HG03457 (cell line): Measurements from ENCODE around the gene LYSMD4.

Experiments used
- ATAC-seq: cut with Tn5 transposase; IDR thresholded peaks from one replicate; pipeline ENCODE4 v1.9.1; 2021; ENCODE audit warnings: moderate number of reproducible peaks; ENCODE audit not compliant: unreplicated experiment

The LYSMD4 gene

DNA sequence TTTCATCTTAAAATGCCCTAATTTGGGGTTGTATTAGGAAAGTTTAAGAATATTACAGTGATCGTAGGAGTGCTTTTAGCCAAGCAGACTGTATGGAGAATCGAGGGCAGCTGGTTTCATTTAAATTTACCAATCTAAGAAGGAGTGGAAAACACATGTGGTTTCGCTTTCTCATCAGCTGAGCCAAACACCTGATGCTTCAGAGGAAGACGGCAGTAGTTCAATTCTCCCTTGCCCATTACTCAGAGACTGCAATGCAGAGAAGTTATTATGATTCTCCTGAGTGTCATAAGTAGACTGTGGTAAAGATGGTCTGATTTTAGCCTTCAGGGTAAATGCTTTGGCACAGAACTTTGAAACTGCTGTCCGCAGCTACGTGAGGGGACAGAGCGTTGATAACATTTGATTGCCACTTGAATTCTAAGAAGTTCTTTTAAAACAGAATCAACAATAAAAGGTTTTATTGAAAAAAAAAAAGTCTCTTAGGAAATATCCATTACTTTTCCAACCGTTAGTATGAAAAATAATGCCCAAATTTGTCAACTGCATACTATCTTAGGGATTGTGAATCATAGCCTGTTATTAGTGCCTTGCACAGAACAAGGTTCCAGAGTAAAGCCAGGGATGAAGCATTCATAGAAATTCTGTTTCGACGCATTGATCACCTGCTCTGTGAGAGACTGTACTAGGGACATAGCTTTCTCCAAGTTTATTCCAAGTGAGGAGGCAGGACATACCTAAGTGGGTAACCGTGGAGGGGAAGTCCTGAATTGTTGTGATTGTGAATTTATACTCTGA lies 25.6 kb downstream of the LYSMD4 start:
- no peak for ATAC-seq

- ATAC-seq: no peak
Observed at GRCh38 chr15:99706557-99707303, 26.5 kb downstream of the LYSMD4 start.

GRCh38 chr15:99704444-99704838 lies 28.8 kb downstream of the LYSMD4 start:
- ATAC-seq: no peak

DNA sequence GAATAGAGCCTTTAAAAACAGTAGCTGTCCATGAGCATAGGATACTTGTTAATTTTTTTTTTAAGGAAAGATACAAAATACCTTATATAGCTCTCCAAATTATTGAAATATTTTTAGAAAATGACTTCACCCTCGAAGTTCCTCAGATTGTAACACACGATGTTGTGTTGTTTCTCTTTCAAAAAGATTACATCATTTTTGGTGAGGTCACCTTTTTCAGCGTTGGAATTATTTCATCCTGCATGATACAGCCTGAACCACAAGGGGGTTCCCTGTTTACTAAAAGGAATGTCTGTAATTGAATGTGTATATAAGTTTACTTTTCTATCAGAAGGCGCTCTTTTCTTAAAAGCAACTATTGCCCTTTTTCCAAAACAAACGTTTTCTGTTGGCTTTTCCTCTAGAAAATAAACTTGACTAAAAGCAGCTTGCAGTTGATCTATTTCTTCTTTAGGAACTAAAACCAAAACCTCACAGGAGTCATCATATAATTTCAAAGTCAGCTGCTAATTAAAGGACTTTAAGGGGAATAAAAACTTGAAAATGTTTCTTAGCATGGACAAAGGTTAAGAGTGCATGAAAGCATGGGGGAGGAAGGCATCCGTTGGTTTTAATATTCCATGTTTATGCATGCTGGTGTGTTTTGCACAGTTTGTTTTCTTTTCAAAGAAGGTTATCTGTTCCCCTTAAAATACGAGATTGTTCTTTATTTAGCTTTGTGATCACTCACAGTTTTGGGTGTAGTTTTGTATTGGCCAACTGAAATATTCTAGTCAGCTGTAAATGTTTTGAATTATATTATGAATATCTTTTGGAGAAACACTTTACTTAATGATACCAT lies 29.4 kb downstream of the LYSMD4 start:
- peak; percentile 53 for ATAC-seq

DNA sequence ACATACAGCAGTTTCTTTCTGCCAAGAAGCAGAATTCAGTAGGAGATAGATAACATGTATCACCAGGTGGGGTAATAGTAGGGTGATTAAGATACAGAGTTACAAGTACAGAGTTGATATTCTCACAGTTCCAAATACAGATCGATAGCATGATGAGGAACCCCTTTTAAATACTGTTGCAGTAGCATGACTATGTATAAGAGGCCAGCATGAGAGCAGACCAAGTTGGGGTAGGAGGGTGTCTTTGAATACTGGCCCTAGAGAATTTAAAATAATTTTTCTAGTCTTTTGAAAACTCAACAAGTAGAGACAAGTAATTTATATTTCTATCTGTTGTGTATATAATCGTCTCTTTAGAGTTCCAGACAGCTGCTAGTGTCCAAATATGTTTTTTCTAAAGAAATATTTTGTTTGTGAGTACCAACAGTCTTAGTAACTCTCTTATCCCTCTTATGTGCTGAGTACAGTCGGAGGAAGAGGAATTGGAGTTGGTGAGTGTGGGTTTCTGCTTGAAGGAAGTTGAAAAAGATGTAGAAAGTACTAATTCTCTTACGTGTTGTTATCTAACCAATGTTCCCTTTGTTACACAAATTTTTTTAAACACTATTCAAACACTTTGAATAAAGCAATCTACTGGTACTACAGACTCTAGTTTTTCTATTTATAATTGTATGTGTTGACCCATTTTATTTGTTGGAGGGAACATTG lies 30.2 kb downstream of the LYSMD4 start:
- no peak for ATAC-seq

- ATAC-seq: no peak
Observed at GRCh38 chr15:99696096-99696495, 37.1 kb downstream of the LYSMD4 start.

- no peak for ATAC-seq
Observed at GRCh38 chr15:99692825-99693224, 40.4 kb downstream of the LYSMD4 start.

- no peak for ATAC-seq
Observed at GRCh38 chr15:99686290-99686689, 46.9 kb downstream of the LYSMD4 start.

DNA sequence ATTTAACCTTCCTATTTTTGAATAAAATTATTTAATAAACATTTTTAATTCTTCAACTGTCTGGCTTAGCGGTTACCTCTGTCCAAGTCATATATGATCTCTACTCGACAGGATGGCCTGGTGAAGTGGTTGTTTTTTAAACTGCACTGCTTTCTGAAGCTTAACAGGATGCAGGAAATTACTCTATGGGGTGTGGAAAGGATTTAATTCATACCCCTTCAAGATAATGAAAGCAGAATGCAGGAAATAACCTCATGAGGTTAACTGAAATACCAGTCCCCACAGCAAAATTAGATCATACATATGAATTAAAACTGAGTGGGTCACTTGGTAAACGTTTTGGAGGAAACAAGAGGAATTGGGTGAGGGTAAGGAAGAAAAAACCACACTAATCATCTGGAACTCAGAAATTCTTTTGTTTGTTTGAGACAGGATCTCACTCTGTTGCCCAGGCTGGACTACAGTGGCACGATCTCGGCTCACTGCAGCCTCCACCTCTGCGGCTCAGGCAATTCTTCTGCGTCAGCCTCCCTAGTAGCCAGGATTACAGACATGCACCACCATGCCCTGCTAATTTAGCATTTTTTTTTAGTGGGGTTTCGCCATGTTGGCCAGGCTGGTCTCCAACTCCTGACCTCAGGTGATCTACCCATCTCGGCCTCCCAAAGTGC lies 50.1 kb downstream of the LYSMD4 start:
- no peak for ATAC-seq

GRCh38 chr15:99682455-99682854 lies 50.8 kb downstream of the LYSMD4 start:
- no peak for ATAC-seq

- ATAC-seq: no peak
Observed at GRCh38 chr15:99681990-99682389, 51.2 kb downstream of the LYSMD4 start.

- no peak for ATAC-seq
Observed at GRCh38 chr15:99680276-99680675, 53.0 kb downstream of the LYSMD4 start.

GRCh38 chr15:99677540-99678134 lies 55.6 kb downstream of the LYSMD4 start:
- peak; percentile 57 for ATAC-seq
